ENCODE results near the gene ATG9A.
A peak's percentile ranks its signal among the peaks of the same experiment; 100 is the strongest.

ATG9A gene, protein sequence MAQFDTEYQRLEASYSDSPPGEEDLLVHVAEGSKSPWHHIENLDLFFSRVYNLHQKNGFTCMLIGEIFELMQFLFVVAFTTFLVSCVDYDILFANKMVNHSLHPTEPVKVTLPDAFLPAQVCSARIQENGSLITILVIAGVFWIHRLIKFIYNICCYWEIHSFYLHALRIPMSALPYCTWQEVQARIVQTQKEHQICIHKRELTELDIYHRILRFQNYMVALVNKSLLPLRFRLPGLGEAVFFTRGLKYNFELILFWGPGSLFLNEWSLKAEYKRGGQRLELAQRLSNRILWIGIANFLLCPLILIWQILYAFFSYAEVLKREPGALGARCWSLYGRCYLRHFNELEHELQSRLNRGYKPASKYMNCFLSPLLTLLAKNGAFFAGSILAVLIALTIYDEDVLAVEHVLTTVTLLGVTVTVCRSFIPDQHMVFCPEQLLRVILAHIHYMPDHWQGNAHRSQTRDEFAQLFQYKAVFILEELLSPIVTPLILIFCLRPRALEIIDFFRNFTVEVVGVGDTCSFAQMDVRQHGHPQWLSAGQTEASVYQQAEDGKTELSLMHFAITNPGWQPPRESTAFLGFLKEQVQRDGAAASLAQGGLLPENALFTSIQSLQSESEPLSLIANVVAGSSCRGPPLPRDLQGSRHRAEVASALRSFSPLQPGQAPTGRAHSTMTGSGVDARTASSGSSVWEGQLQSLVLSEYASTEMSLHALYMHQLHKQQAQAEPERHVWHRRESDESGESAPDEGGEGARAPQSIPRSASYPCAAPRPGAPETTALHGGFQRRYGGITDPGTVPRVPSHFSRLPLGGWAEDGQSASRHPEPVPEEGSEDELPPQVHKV

DNA sequence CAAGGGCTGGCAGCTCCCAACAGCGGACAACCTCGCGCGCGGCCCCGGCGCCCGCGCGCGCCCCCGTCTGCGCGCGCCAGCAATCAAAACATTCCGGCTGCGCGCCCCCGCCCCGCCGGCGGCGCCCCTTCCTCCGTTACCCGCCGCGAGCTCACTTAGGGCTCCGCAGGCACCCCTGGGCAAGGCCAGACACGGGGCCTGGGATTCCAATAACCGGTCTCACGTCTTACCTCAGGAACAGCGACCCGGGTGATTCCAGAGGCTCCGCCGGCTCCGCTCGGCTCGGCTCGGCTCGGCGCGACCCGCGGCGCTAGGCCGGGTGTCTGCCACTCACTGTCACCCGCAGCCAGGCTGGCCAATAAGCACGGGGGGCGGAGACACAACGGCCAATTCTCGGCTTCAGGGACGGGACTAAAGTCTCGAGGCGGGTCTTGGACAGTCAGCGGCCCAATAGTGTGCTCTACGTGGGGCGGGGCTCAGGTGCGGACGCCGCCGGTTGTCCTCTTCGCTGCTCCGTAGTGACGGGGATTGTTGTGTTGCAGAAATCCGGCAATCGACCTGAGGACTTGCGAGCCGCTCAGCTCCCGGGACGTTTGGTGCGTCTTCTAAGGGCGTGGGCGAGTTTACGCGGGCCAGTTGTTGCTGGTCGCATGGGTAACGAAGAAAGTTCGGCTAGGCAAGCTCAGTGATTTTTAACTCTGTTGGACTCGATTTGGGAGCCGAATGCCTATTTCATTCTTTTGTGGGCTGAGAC, at the start of gene ATG9A, which contains the start of gene ANKZF1:
TSS of gene ATG9A (minus strand) at position 332 of the 754 bp plus-strand sequence. CDS start 1,612 bp downstream, outside the sequence.
TSS of gene ANKZF1 (plus strand) at position 502 of the 754 bp plus-strand sequence. CDS start 452 bp downstream, outside the sequence.
- peak; percentile 100 for DNase-seq (ENCODE audit: low read depth)
- H3K4me3 ChIP-seq (ENCODE audit: low read depth, low read length): peak within 1 kb of the TSS; percentile 94
- TF ChIP-seq POLR2A (IDR thresholded peaks at IDR 0.05; ENCODE audit: extremely low read depth, insufficient read length) (peak; percentile 81), MYC (IDR thresholded peaks at IDR 0.05; ENCODE audit: low read depth, low read length) (peak; percentile 68)
- TF ChIP-seq, protein P1, sequence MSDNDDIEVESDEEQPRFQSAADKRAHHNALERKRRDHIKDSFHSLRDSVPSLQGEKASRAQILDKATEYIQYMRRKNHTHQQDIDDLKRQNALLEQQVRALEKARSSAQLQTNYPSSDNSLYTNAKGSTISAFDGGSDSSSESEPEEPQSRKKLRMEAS (IDR thresholded peaks at IDR 0.05; ENCODE audit: low read depth, low read length): peak; percentile 53; the same call in 1 of the 2 replicates
- TF ChIP-seq, protein P2, sequence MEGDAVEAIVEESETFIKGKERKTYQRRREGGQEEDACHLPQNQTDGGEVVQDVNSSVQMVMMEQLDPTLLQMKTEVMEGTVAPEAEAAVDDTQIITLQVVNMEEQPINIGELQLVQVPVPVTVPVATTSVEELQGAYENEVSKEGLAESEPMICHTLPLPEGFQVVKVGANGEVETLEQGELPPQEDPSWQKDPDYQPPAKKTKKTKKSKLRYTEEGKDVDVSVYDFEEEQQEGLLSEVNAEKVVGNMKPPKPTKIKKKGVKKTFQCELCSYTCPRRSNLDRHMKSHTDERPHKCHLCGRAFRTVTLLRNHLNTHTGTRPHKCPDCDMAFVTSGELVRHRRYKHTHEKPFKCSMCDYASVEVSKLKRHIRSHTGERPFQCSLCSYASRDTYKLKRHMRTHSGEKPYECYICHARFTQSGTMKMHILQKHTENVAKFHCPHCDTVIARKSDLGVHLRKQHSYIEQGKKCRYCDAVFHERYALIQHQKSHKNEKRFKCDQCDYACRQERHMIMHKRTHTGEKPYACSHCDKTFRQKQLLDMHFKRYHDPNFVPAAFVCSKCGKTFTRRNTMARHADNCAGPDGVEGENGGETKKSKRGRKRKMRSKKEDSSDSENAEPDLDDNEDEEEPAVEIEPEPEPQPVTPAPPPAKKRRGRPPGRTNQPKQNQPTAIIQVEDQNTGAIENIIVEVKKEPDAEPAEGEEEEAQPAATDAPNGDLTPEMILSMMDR (IDR thresholded peaks at IDR 0.05; ENCODE audit: low read depth, low read length): no peak

DNA sequence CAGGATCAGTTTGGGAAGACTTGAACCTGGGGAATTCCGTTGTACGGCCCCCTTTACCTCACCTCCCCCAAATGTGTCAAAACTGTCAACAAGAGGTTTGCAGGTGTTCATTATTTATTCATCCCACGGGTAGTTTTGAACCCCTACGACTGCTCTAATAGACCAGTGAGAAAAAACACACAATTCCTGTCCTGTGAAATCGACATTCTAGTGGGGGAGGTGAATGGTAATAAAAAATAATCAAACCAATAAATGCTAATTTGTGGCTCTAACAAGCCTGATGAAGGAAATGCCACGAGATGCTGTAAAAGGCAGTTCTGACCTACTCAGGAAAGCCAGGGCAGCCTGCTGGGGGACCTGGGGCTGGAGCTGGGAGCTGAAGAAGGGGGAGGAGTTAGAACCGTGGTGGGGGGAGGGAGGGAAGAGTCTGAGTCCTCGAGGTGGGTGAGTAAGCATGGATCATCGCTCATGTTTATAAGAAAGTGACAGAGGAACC, 49.3 kb upstream of the ATG9A start:
- DNase-seq (ENCODE audit: low read depth): no peak
- H3K4me3 ChIP-seq (ENCODE audit: low read depth, low read length): peak overlapping the region; percentile 56
- TF ChIP-seq MYC (IDR thresholded peaks at IDR 0.05; ENCODE audit: low read depth, low read length): no peak
- TF ChIP-seq, protein P2 (IDR thresholded peaks at IDR 0.05; ENCODE audit: low read depth, low read length): no peak
- no peak for TF ChIP-seq POLR2A (IDR thresholded peaks at IDR 0.05; ENCODE audit: extremely low read depth, insufficient read length)

DNA sequence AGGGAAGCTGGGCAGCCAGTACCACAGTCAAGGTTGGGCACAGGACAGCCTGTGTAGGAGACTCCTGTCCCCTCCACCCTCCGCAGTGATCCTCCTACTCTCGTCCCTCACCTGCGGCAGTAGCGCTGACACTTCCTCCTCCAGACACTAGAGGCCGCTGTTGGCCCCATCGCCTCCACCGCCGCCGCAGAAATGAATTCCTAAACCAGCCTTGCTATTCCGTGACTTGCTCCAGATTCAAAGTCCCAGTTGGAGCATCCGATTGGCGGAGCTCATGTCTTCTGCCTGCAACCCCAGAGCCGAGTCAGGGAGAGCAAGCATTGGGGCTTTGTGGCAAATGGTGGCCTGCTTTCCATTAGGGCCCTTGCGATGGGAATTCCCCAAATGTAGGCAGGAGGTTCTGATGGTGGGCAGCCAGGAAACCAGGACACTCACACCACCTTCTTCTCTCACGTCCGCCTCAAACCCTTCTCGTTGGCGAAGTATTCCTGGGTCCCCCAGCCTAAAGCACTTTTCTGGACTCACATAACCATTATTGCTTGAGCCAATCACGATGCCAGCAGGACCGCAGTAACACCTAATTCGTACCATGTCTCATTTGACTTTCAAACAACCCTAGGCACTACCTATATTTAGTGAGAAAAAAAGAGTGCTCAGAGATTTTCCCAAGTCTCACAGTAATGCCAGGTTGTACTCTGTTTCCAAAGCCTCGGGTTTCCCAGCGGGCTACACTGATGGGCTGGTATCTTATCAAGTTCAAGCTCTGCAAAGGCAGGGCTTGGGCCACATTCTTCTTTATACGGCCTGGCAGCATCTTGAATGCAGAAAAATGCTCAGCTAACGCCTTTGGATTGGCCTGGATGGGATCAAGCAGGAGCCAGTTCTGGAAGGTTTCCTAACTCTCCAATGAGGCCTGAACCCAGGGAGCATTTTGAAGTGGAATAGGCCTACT, 48.5 kb upstream of the ATG9A start:
- no peak overlapping the region for H3K4me3 ChIP-seq (ENCODE audit: low read depth, low read length)
- TF ChIP-seq, protein P2 (IDR thresholded peaks at IDR 0.05; ENCODE audit: low read depth, low read length): peak; percentile 98
- TF ChIP-seq MYC (IDR thresholded peaks at IDR 0.05; ENCODE audit: low read depth, low read length): no peak
- TF ChIP-seq, protein P1 (IDR thresholded peaks at IDR 0.05; ENCODE audit: low read depth, low read length): no peak
- no peak for TF ChIP-seq POLR2A (IDR thresholded peaks at IDR 0.05; ENCODE audit: extremely low read depth, insufficient read length)
- peak; percentile 71 for DNase-seq (ENCODE audit: low read depth)

DNA sequence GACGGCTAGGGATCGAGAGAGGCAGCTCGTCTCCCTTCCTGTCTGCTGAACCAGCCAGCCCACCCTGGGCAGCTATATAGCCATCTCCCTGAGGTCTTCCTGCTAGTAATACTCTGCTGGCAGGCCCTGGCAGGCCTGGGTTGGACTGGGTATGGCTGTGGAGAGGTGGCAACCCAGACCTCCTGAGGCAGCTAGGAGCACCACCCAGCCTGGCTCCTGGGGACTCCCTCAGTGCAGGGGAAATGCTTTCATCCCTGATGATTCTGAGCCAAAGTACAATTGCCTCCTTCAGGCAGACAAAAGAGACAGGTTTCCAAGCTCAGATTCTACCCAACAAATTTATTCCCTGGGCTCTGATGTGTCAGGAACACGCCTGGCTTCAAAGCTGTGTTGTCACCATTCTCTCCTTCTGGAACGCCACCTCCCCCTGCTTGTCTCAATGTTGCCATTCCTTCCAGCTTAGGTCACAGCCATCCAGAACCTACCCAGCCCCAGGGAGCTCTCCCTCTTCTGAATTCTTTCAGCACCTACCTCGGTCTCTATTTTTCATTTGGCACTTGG, 45.0 kb upstream of the ATG9A start:
- H3K4me3 ChIP-seq (ENCODE audit: low read depth, low read length): no peak overlapping the region
- TF ChIP-seq MYC (IDR thresholded peaks at IDR 0.05; ENCODE audit: low read depth, low read length): no peak
- TF ChIP-seq, protein P1 (IDR thresholded peaks at IDR 0.05; ENCODE audit: low read depth, low read length): no peak
- TF ChIP-seq POLR2A (IDR thresholded peaks at IDR 0.05; ENCODE audit: extremely low read depth, insufficient read length): no peak
- TF ChIP-seq, protein P2 (IDR thresholded peaks at IDR 0.05; ENCODE audit: low read depth, low read length): no peak

More for the DNA sequence above, 45.0 kb upstream of the ATG9A start:
- DNase-seq (ENCODE audit: low read depth): no peak
